HFFc6 (cell line): Measurements from ENCODE around the gene ZRANB2. TPM values are rescaled to one million over a fixed set of nuclear protein-coding genes. Genes with fewer than 3 reads are reported as not detected.

Experiments
- DNase-seq: peaks from one replicate; pipeline ENCODE4 v3.0.0-alpha.2; 2018
- H3K27ac Mint-ChIP-seq: 2 replicates; pipeline ENCODE4 v1.8.0; 2020; ENCODE audit warnings: mild to moderate bottlenecking, mixed read lengths
- H3K27me3 Mint-ChIP-seq: 2 replicates; pipeline ENCODE4 v1.8.0; 2021; ENCODE audit warnings: mild to moderate bottlenecking, moderate library complexity, mixed read lengths; ENCODE audit not compliant: insufficient read depth
- H3K36me3 Mint-ChIP-seq: 2 replicates; pipeline ENCODE4 v1.8.0; 2021; ENCODE audit warnings: low read depth, mixed read lengths
- H3K4me1 Mint-ChIP-seq: 2 replicates; pipeline ENCODE4 v1.8.0; 2020; ENCODE audit warnings: low read depth, mixed read lengths
- H3K4me3 Mint-ChIP-seq: 2 replicates; pipeline ENCODE4 v1.8.0; 2020; ENCODE audit warnings: mild to moderate bottlenecking, moderate library complexity, mixed read lengths
- H3K9me3 Mint-ChIP-seq: 2 replicates; pipeline ENCODE4 v1.8.0; 2020; ENCODE audit warnings: mild to moderate bottlenecking, mixed read lengths
- total RNA-seq, 6 experiments: library from RNA; stranded (reverse); fragmentation: NEBNext Ultra II Directional; extraction: Animal tissue kit (Norgen Biotek cat#: 25700); gene quantifications; 2 replicates in 1 of 6; 3 replicates in 5 of 6; pipeline ENCODE4 v1.2.3, GENCODE V29; 2021
- TF ChIP-seq, protein P1 (sequence below): fragments of 200-600 bp; sonication (generic); IDR thresholded peaks from 2 replicates; pipeline ENCODE4 v1.5.0; 2021; ENCODE audit warnings: antibody characterized with exemption, mild to moderate bottlenecking

ZRANB2 gene
- total RNA-seq, 6 experiments from 2014 or later: 71.0 to 87.4 (median 80.5) TPM

DNA sequence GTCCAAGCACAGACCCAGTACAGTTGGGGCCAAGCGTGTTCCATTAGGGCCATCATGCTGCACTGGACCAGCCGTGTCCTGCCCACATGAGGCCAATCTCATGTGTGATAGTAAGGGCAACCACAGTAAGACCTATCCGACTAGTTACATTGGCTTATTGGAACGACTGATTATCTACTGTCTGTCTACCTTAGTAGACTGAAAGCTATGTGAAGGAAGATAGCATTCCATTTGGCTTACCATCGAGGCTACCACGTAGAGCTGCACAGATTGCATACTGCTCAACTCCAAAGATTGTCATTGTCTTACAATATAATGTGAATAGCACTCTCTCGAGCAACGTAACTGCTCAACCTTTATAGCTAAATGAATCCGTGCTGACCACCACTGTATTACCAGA is 43.8 kb downstream of the ZRANB2 start:
- H3K27me3 Mint-ChIP-seq: no peaks in the 10 kb centered on the region
- no peak overlapping the region for H3K4me3 Mint-ChIP-seq
- H3K27ac Mint-ChIP-seq: no peak overlapping the region
- TF ChIP-seq, protein P1, sequence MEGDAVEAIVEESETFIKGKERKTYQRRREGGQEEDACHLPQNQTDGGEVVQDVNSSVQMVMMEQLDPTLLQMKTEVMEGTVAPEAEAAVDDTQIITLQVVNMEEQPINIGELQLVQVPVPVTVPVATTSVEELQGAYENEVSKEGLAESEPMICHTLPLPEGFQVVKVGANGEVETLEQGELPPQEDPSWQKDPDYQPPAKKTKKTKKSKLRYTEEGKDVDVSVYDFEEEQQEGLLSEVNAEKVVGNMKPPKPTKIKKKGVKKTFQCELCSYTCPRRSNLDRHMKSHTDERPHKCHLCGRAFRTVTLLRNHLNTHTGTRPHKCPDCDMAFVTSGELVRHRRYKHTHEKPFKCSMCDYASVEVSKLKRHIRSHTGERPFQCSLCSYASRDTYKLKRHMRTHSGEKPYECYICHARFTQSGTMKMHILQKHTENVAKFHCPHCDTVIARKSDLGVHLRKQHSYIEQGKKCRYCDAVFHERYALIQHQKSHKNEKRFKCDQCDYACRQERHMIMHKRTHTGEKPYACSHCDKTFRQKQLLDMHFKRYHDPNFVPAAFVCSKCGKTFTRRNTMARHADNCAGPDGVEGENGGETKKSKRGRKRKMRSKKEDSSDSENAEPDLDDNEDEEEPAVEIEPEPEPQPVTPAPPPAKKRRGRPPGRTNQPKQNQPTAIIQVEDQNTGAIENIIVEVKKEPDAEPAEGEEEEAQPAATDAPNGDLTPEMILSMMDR: no peak
- H3K9me3 Mint-ChIP-seq: no peaks in the 10 kb centered on the region
- H3K36me3 Mint-ChIP-seq: no peaks in the 10 kb centered on the region
- DNase-seq: no peak
- peaks cover 8% of the 10 kb centered on the region for H3K4me1 Mint-ChIP-seq

- TF ChIP-seq, protein P1: no peak
- H3K9me3 Mint-ChIP-seq: no peaks in the 10 kb centered on the region
- no peak for DNase-seq
- H3K27ac Mint-ChIP-seq: no peak overlapping the region
- peaks cover 20% of the 10 kb centered on the region; the same call in 1 of the 2 replicates for H3K4me1 Mint-ChIP-seq
- no peak overlapping the region for H3K4me3 Mint-ChIP-seq
- H3K36me3 Mint-ChIP-seq: no peaks in the 10 kb centered on the region
- no peaks in the 10 kb centered on the region for H3K27me3 Mint-ChIP-seq
These were observed 47.7 kb downstream of the ZRANB2 start for GRCh38 chr1:71033136-71033535.

GRCh38 chr1:71031426-71031825 is 49.4 kb downstream of the ZRANB2 start:
- H3K27ac Mint-ChIP-seq: no peak overlapping the region
- no peak overlapping the region for H3K4me3 Mint-ChIP-seq
- H3K9me3 Mint-ChIP-seq: no peaks in the 10 kb centered on the region
- H3K4me1 Mint-ChIP-seq: peaks cover 20% of the 10 kb centered on the region; the same call in 1 of the 2 replicates
- no peaks in the 10 kb centered on the region for H3K27me3 Mint-ChIP-seq
- peak; percentile 54 for DNase-seq
- no peaks in the 10 kb centered on the region for H3K36me3 Mint-ChIP-seq
- TF ChIP-seq, protein P1: no peak

- no peak overlapping the region for H3K4me3 Mint-ChIP-seq
- H3K27ac Mint-ChIP-seq: no peak overlapping the region
- TF ChIP-seq, protein P1: no peak
- no peaks in the 10 kb centered on the region for H3K9me3 Mint-ChIP-seq
- peaks cover 20% of the 10 kb centered on the region; the same call in 1 of the 2 replicates for H3K4me1 Mint-ChIP-seq
- H3K36me3 Mint-ChIP-seq: no peaks in the 10 kb centered on the region
- H3K27me3 Mint-ChIP-seq: no peaks in the 10 kb centered on the region
- peak; percentile 32 for DNase-seq
These were observed 50.8 kb downstream of the ZRANB2 start for GRCh38 chr1:71030026-71030425.

DNA sequence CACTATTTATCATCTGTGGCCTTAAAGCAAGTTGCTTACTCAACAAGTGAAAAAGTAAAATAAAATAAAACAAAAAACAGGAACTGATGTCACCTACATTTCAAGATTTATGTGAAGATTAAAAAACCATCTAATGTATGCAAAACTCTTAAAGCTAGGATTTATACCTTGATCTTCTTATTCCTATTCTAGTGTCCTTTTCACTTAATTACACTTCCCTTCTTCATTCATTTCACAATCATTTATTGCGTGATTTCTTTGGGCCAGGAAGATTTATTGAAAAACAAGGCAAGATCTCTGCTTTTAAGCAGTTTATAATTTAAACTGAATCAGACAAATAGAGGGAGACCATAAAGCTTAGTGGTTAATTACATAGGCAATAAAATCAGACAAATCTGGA is 51.9 kb downstream of the ZRANB2 start:
- peaks cover 20% of the 10 kb centered on the region; the same call in 1 of the 2 replicates for H3K4me1 Mint-ChIP-seq
- H3K9me3 Mint-ChIP-seq: no peaks in the 10 kb centered on the region
- DNase-seq: no peak
- peaks cover 2% of the 10 kb centered on the region; the same call in 1 of the 2 replicates for H3K27me3 Mint-ChIP-seq
- no peak overlapping the region for H3K4me3 Mint-ChIP-seq
- no peak overlapping the region for H3K27ac Mint-ChIP-seq
- H3K36me3 Mint-ChIP-seq: no peaks in the 10 kb centered on the region
- TF ChIP-seq, protein P1: no peak

DNA sequence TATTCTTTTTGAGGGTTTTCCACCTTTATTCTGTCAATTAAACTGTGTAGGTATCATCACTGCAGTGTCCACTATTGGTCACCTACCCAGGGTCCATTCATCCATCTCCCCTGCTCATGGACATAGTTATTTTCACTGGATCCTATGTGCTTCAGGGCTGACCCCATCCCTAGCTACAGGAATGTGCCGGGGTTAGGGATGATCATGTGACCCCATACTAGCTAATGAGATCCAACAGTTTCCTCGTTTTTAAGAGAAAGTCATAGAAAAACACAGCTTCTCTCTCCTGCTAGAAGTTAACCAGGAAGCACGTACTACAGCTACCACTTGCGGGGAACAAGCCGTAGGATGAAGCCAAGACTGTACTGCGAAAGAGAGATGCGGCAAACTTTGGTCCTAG is 52.8 kb downstream of the ZRANB2 start:
- TF ChIP-seq, protein P1: no peak
- DNase-seq: no peak
- no peaks in the 10 kb centered on the region for H3K9me3 Mint-ChIP-seq
- H3K27ac Mint-ChIP-seq: no peak overlapping the region
- no peaks in the 10 kb centered on the region for H3K36me3 Mint-ChIP-seq
- peaks cover 2% of the 10 kb centered on the region; the same call in 1 of the 2 replicates for H3K27me3 Mint-ChIP-seq
- no peak overlapping the region for H3K4me3 Mint-ChIP-seq
- peaks cover 20% of the 10 kb centered on the region; the same call in 1 of the 2 replicates for H3K4me1 Mint-ChIP-seq
